A549 (cell line): ENCODE results near the gene PLPP2. TPM values are rescaled to one million over a fixed set of nuclear protein-coding genes. Genes with fewer than 3 reads are reported as not detected.
A peak's percentile ranks its signal among the peaks of the same experiment; 100 is the strongest.

Experiments
- ATAC-seq, 2 experiments: fragments of 200-7000 bp in 1 of 2; fragments of >200 bp in 1 of 2; cut with Nextera tagmentation in 1 of 2; cut with Tn5 transposase in 1 of 2; 3 replicates each; pipeline versions ENCODE4 v1.8.0 to v1.9.1; 2018 to 2020; ENCODE audit warnings: mild to moderate bottlenecking in 1 of 2, moderate library complexity in 1 of 2
- CTCF ChIA-PET: fragments of 300-600 bp; sonication (Branson Sonifier 250); formaldehyde crosslinking; extraction: SDS; loops from one replicate; lab custom pipeline; 2021; ENCODE audit warnings: antibody characterized with exemption, inconsistent platforms; lab: Yijun Ruan, JAX
- POLR2A ChIA-PET: fragments of 350-600 bp; formaldehyde crosslinking; extraction: SDS; loops from one replicate; lab custom pipeline; 2021; ENCODE audit warnings: antibody characterized with exemption, inconsistent platforms; lab: Yijun Ruan, JAX
- DNase-seq, 2 experiments: peaks; one replicate each; pipeline versions ENCODE4 v3.0.0 to v3.0.0-alpha.2; 2011 to 2016; ENCODE audit warnings: low read depth in 1 of 2, low spot score in 1 of 2
- FAIRE-seq: peaks from 2 replicates; lab custom pipeline; 2011; peaks lifted over from hg19 to GRCh38; lab: Jason Lieb, UNC
- H3K27ac ChIP-seq, 2 experiments: fragments of >200 bp; sonication (Bioruptor Twin); formaldehyde crosslinking; 3 replicates each; pipeline ENCODE4 v1.5.1; 2016 to 2017
- H3K4me1 ChIP-seq: fragments of >200 bp; sonication (Bioruptor Twin); formaldehyde crosslinking; 3 replicates; pipeline ENCODE4 v1.6.1; 2016
- H3K4me2 ChIP-seq: fragments of >200 bp; sonication (Bioruptor Twin); formaldehyde crosslinking; 3 replicates; pipeline ENCODE4 v1.6.1; 2016
- H3K4me3 ChIP-seq: fragments of >200 bp; sonication (Bioruptor Twin); formaldehyde crosslinking; 3 replicates; pipeline ENCODE4 v1.5.1; 2016
- H3K9me3 ChIP-seq: fragments of >200 bp; sonication (Bioruptor Twin); formaldehyde crosslinking; 3 replicates; pipeline ENCODE4 v1.6.1; 2016
- BHLHE40 ChIP-seq: IDR thresholded peaks from 2 replicates; pipeline ENCODE4 v1.6.1; 2012; ENCODE audit warnings: low read depth, low read length, inconsistent platforms
- CEBPB ChIP-seq, 2 experiments: fragments of >200 bp in 1 of 2; sonication (Bioruptor Twin) in 1 of 2; formaldehyde crosslinking in 1 of 2; IDR thresholded peaks; 2 replicates each; pipeline ENCODE4 v1.6.1; 2012 to 2016
- CHD2 ChIP-seq: fragments of 150-350 bp; IDR thresholded peaks from 2 replicates; pipeline ENCODE4 v1.6.1; 2014; ENCODE audit warnings: low read length; ENCODE audit not compliant: partially characterized antibody
- EP300 ChIP-seq, 2 experiments: fragments of >200 bp; sonication (Bioruptor Twin); formaldehyde crosslinking; IDR thresholded peaks; 2 replicates in 1 of 2; 3 replicates in 1 of 2; pipeline ENCODE4 v1.6.1; 2016 to 2017
- FOSB ChIP-seq: fragments of 250-450 bp; sonication (Bioruptor Pico); IDR thresholded peaks from 2 replicates; pipeline ENCODE4 v1.5.0; 2020; ENCODE audit warnings: mild to moderate bottlenecking, moderate library complexity
- HEYL ChIP-seq: fragments of 250-450 bp; sonication (Bioruptor Pico); IDR thresholded peaks from 2 replicates; pipeline ENCODE4 v1.8.0; 2021; ENCODE audit warnings: mild to moderate bottlenecking, moderate library complexity
- HOXB5 ChIP-seq: fragments of 250-450 bp; sonication (Bioruptor Pico); IDR thresholded peaks from 2 replicates; pipeline ENCODE4 v1.5.0; 2020; ENCODE audit warnings: mild to moderate bottlenecking, moderate library complexity
- JUN ChIP-seq, 2 experiments: fragments of >200 bp; sonication (Bioruptor Twin); formaldehyde crosslinking; IDR thresholded peaks; 2 replicates in 1 of 2; 3 replicates in 1 of 2; pipeline ENCODE4 v1.6.1; 2016 to 2017
- JUNB ChIP-seq: fragments of >200 bp; sonication (Bioruptor Twin); formaldehyde crosslinking; IDR thresholded peaks from 2 replicates; pipeline ENCODE4 v1.6.1; 2016
- KDM1A ChIP-seq: fragments of 200-600 bp; sonication (generic); IDR thresholded peaks from 2 replicates; pipeline ENCODE4 v1.6.1; 2016; ENCODE audit warnings: low read depth, mild to moderate bottlenecking
- NFE2L2 ChIP-seq: fragments of 150-350 bp; conservative IDR thresholded peaks from 2 replicates; pipeline ENCODE4 v1.6.1; 2014; ENCODE audit warnings: low read length
- NPAS2 ChIP-seq: fragments of 250-450 bp; sonication (Bioruptor Pico); IDR thresholded peaks from 2 replicates; pipeline ENCODE4 v1.8.0; 2022; ENCODE audit warnings: mild to moderate bottlenecking, moderate library complexity, borderline replicate concordance
- POLR2A ChIP-seq: IDR thresholded peaks from 2 replicates; pipeline ENCODE4 v1.6.1; 2012; ENCODE audit warnings: mild to moderate bottlenecking, low read length
- POLR2AphosphoS2 ChIP-seq: conservative IDR thresholded peaks from 2 replicates; pipeline ENCODE4 v1.6.1; 2012; ENCODE audit warnings: low read length, improper control_type of control experiment, inconsistent platforms
- RAD21 ChIP-seq, 2 experiments: fragments of >200 bp in 1 of 2; sonication (Bioruptor Twin) in 1 of 2; formaldehyde crosslinking in 1 of 2; IDR thresholded peaks in 1 of 2; conservative IDR thresholded peaks in 1 of 2; 2 replicates in 1 of 2; 3 replicates in 1 of 2; pipeline ENCODE4 v1.6.1; 2012 to 2018; ENCODE audit warnings: inconsistent platforms in 1 of 2
- RCOR1 ChIP-seq: fragments of 150-350 bp; IDR thresholded peaks from 2 replicates; pipeline ENCODE4 v1.6.1; 2014; ENCODE audit warnings: antibody characterized with exemption, low read length, low read depth
- SMC3 ChIP-seq: fragments of >200 bp; sonication (Bioruptor Twin); formaldehyde crosslinking; IDR thresholded peaks from 3 replicates; pipeline ENCODE4 v1.6.1; 2018; ENCODE audit warnings: inconsistent platforms
- SREBF2 ChIP-seq: fragments of 450-650 bp; IDR thresholded peaks from 2 replicates; pipeline ENCODE4 v1.6.1; 2014; ENCODE audit warnings: mild to moderate bottlenecking, moderate library complexity
- ZC3H11A ChIP-seq: fragments of 450-650 bp; IDR thresholded peaks from 2 replicates; pipeline ENCODE4 v1.6.1; 2014; ENCODE audit warnings: antibody characterized with exemption, mild to moderate bottlenecking
- ZNF302 ChIP-seq: fragments of 250-450 bp; sonication (Bioruptor Pico); IDR thresholded peaks from 2 replicates; pipeline ENCODE4 v1.9.0; 2021; ENCODE audit warnings: inconsistent platforms, mild to moderate bottlenecking, moderate library complexity
- WGBS: methylation state at CpG from one replicate; pipeline ENCODE4 v1.1.6; 2017; ENCODE audit errors: missing lambda C conversion rate; 5-methylcytosine and 5-hydroxymethylcytosine counted together
- polyA plus RNA-seq, 4 experiments: library from polyadenylated mRNA; depleted of rRNA in 3 of 4; stranded (reverse); fragments of >200 nt; fragmentation: RNase III in 1 of 4; extraction: RNeasy Plus Mini Kit Qiagen cat#74134 plus additional on column Dnase treatment in 1 of 4; gene quantifications; 2 replicates in 3 of 4; 3 replicates in 1 of 4; pipeline ENCODE4 v1.2.3, GENCODE V29; 2011 to 2017
- TF ChIP-seq, protein P1 (sequence below): fragments of 250-450 bp; sonication (Bioruptor Pico); IDR thresholded peaks from 2 replicates; pipeline ENCODE4 v1.5.0; 2021; ENCODE audit warnings: mild to moderate bottlenecking, moderate library complexity, borderline replicate concordance

The PLPP2 gene
- polyA plus RNA-seq, 2 of the 4 experiments (the other 2 are of a cell fraction) = 44.2 to 100 TPM

- TF ChIP-seq NPAS2 (CRISPR knock-in tag) = no peak
- TF ChIP-seq EP300 (IDR thresholded peaks at IDR 0.05) = no peak
- TF ChIP-seq CEBPB (IDR thresholded peaks at IDR 0.05) = no peak
- TF ChIP-seq SMC3 = no peak
Measured at GRCh38 chr19:293436-294110, 2.4 kb upstream of the PLPP2 start (continued).

DNA sequence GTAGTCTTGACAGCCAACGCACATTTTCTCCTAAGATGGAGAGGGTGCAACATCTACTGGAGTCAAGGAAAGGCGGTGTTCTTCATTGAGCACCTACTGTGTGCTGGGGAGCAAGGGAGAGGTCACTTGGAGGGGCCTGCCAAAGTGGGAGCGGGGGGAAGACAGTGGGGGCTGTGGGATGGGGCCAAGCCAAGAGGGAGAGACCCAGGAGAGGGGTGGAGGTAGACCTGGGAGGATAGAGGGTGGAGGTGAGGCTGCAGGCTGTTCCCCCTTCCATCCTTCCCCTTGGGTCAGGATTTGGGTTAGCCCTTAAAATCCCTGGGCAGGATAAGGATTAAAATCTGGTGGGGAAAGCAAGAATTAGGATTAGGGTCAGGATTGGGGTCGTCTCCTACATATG, 1.7 kb upstream of the PLPP2 start:
- DNase-seq = no peak
- H3K9me3 ChIP-seq = no peaks in the 10 kb centered on the region
- H3K4me2 ChIP-seq = no peak overlapping the region
- TF ChIP-seq KDM1A (no peak), POLR2AphosphoS2 (no peak), FOSB (CRISPR knock-in tag) (no peak), ZNF302 (no peak), POLR2A (no peak), RAD21 (conservative IDR thresholded peaks at IDR 0.05 in 1 of 2, IDR thresholded peaks at IDR 0.05 in 1 of 2) (no peak), JUN (IDR thresholded peaks at IDR 0.05) (no peak), HEYL (CRISPR knock-in tag) (no peak), CHD2 (no peak), ZC3H11A (no peak), RCOR1 (no peak), BHLHE40 (no peak), SREBF2 (no peak)
- TF ChIP-seq, protein P1, sequence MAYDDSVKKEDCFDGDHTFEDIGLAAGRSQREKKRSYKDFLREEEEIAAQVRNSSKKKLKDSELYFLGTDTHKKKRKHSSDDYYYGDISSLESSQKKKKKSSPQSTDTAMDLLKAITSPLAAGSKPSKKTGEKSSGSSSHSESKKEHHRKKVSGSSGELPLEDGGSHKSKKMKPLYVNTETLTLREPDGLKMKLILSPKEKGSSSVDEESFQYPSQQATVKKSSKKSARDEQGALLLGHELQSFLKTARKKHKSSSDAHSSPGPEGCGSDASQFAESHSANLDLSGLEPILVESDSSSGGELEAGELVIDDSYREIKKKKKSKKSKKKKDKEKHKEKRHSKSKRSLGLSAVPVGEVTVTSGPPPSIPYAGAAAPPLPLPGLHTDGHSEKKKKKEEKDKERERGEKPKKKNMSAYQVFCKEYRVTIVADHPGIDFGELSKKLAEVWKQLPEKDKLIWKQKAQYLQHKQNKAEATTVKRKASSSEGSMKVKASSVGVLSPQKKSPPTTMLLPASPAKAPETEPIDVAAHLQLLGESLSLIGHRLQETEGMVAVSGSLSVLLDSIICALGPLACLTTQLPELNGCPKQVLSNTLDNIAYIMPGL (CRISPR knock-in tag) = no peak
- TF ChIP-seq, all 56 proteins: peak for 0
- FAIRE-seq (no peak), ATAC-seq (no peak)
- Histone ChIP-seq H3K27ac (no peak overlapping the region), H3K4me3 (no peak overlapping the region), H3K4me1 (peaks cover 14% of the 10 kb centered on the region)
- CTCF ChIA-PET = interaction anchor here (1.5 kb wide), 1 partner anchor 26 kb away, joined by 4 read pairs; no protein-coding TSS in a partner anchor
- POLR2A ChIA-PET = no interaction called here
- WGBS = 92% methylated on average over 3 of the region's 4 CpGs

- ATAC-seq (no peak), DNase-seq (no peak), FAIRE-seq (no peak)
- POLR2A ChIA-PET = no interaction called here
- peak overlapping the region; percentile 85 to 100; a peak in 4 of 6 replicates for H3K27ac ChIP-seq
- H3K4me3 ChIP-seq = no peak overlapping the region; the same call in 2 of the 3 replicates
- no peaks in the 10 kb centered on the region for H3K9me3 ChIP-seq
- TF ChIP-seq CEBPB (IDR thresholded peaks at IDR 0.05) (no peak), HOXB5 (CRISPR knock-in tag) (no peak), NFE2L2 (no peak), JUNB (no peak)
- CTCF ChIA-PET = interaction anchor here (1.5 kb wide), 1 partner anchor 26 kb away, joined by 4 read pairs; no protein-coding TSS in a partner anchor
- 96% methylated on average over 5 of the region's 15 CpGs for WGBS
- H3K4me1 ChIP-seq = peaks cover 14% of the 10 kb centered on the region
- H3K4me2 ChIP-seq = peak overlapping the region; percentile 84; the same call in 2 of the 3 replicates
Measured at GRCh38 chr19:292281-292884, 1.2 kb upstream of the PLPP2 start.
